SK-N-SH treated with all-trans-retinoic acid at 6 μM for 48 hours (cell line): ENCODE data around the gene GPR137.

ENCODE experiments used
- ATAC-seq: fragments of 200-7000 bp; cut with Tn5 transposase; 3 replicates; pipeline ENCODE4 v1.9.1; 2020; ENCODE audit warnings: mild to moderate bottlenecking, moderate library complexity
- ARNTL ChIP-seq: fragments of 450-650 bp; formaldehyde crosslinking; IDR thresholded peaks from 2 replicates; pipeline ENCODE4 v1.5.0; 2020; ENCODE audit warnings: low read depth, mild to moderate bottlenecking, moderate library complexity, borderline replicate concordance
- BACH2 ChIP-seq: fragments of 250-450 bp; sonication (Bioruptor Pico); IDR thresholded peaks from 2 replicates; pipeline ENCODE4 v1.9.0; 2021; ENCODE audit warnings: mild to moderate bottlenecking, borderline replicate concordance
- CREB5 ChIP-seq: fragments of 250-450 bp; sonication (Bioruptor Pico); IDR thresholded peaks from 2 replicates; pipeline ENCODE4 v1.5.1; 2020; ENCODE audit warnings: low read depth, mild to moderate bottlenecking, moderate library complexity
- CSDC2 ChIP-seq: fragments of 250-450 bp; sonication (Bioruptor Pico); IDR thresholded peaks from 2 replicates; pipeline ENCODE4 v1.5.0; 2020; ENCODE audit warnings: mild to moderate bottlenecking, moderate library complexity
- ESRRG ChIP-seq: fragments of 250-450 bp; sonication (Bioruptor Pico); IDR thresholded peaks from 2 replicates; pipeline ENCODE4 v1.6.1; 2021; ENCODE audit warnings: mild to moderate bottlenecking
- GLIS3 ChIP-seq: fragments of 250-450 bp; sonication (Bioruptor Pico); IDR thresholded peaks from 2 replicates; pipeline ENCODE4 v1.5.0; 2020; ENCODE audit warnings: mild to moderate bottlenecking, moderate library complexity
- ISL1 ChIP-seq: fragments of 250-450 bp; sonication (Bioruptor Pico); IDR thresholded peaks from 2 replicates; pipeline ENCODE4 v2.1.2; 2022; ENCODE audit warnings: mild to moderate bottlenecking, moderate library complexity
- OSR1 ChIP-seq: fragments of 250-450 bp; sonication (Bioruptor Pico); IDR thresholded peaks from 2 replicates; pipeline ENCODE4 v1.8.0; 2022; ENCODE audit warnings: moderate library complexity, mild to moderate bottlenecking, inconsistent platforms
- PATZ1 ChIP-seq: fragments of 250-450 bp; sonication (Bioruptor Pico); IDR thresholded peaks from 2 replicates; pipeline ENCODE4 v1.8.0; 2020; ENCODE audit warnings: mild to moderate bottlenecking, moderate library complexity, borderline replicate concordance
- POU6F1 ChIP-seq: fragments of 250-450 bp; sonication (Bioruptor Pico); IDR thresholded peaks from 2 replicates; pipeline ENCODE4 v1.8.0; 2021; ENCODE audit warnings: low read depth, mild to moderate bottlenecking, moderate library complexity, borderline replicate concordance
- PPARA ChIP-seq: fragments of 250-450 bp; sonication (Bioruptor Pico); IDR thresholded peaks from 2 replicates; pipeline ENCODE4 v1.5.0; 2020; ENCODE audit warnings: mild to moderate bottlenecking, borderline replicate concordance
- RARB ChIP-seq: fragments of 250-450 bp; sonication (Bioruptor Pico); IDR thresholded peaks from 2 replicates; pipeline ENCODE4 v1.8.0; 2021; ENCODE audit warnings: mild to moderate bottlenecking, moderate library complexity
- SNAI2 ChIP-seq: fragments of 250-450 bp; sonication (Bioruptor Pico); IDR thresholded peaks from 2 replicates; pipeline ENCODE4 v1.5.0; 2020; ENCODE audit warnings: mild to moderate bottlenecking, moderate library complexity
- TOX ChIP-seq: fragments of 250-450 bp; sonication (Bioruptor Pico); IDR thresholded peaks from 2 replicates; pipeline ENCODE4 v1.8.0; 2021; ENCODE audit warnings: mild to moderate bottlenecking, moderate library complexity, borderline replicate concordance
- TSHZ2 ChIP-seq: fragments of 250-450 bp; sonication (Bioruptor Pico); IDR thresholded peaks from 2 replicates; pipeline ENCODE4 v1.5.0; 2020; ENCODE audit warnings: mild to moderate bottlenecking, moderate library complexity
- ZC3H10 ChIP-seq: fragments of 250-450 bp; sonication (Bioruptor Pico); IDR thresholded peaks from 2 replicates; pipeline ENCODE4 v1.5.1; 2021; ENCODE audit warnings: mild to moderate bottlenecking, moderate library complexity
- ZFP3 ChIP-seq: fragments of 250-450 bp; sonication (Bioruptor Pico); IDR thresholded peaks from 2 replicates; pipeline ENCODE4 v1.5.0; 2020; ENCODE audit warnings: mild to moderate bottlenecking, moderate library complexity
- ZFP30 ChIP-seq: fragments of 450-650 bp; formaldehyde crosslinking; IDR thresholded peaks from 2 replicates; pipeline ENCODE4 v1.5.0; 2022; ENCODE audit warnings: mild to moderate bottlenecking, moderate library complexity
- ZNF565 ChIP-seq: fragments of 450-650 bp; formaldehyde crosslinking; conservative IDR thresholded peaks from 2 replicates; pipeline ENCODE4 v1.5.0; 2020; ENCODE audit warnings: low read depth, mild to moderate bottlenecking, moderate library complexity
- ZNF70 ChIP-seq: fragments of 450-650 bp; formaldehyde crosslinking; IDR thresholded peaks from 2 replicates; pipeline ENCODE4 v1.5.0; 2020; ENCODE audit warnings: mild to moderate bottlenecking, moderate library complexity
- ZNF8 ChIP-seq: fragments of 450-650 bp; formaldehyde crosslinking; IDR thresholded peaks from 2 replicates; pipeline ENCODE4 v1.5.0; 2020; ENCODE audit warnings: mild to moderate bottlenecking, moderate library complexity

The GPR137 gene

GRCh38 chr11:64262271-64263002, 23.2 kb upstream of the GPR137 start:
- no peak for TF ChIP-seq POU6F1 (CRISPR knock-in tag)
- no peak for TF ChIP-seq TSHZ2 (CRISPR knock-in tag)
- no peak for TF ChIP-seq CSDC2 (CRISPR knock-in tag)
- no peak for TF ChIP-seq RARB (CRISPR knock-in tag)
- TF ChIP-seq SNAI2 (CRISPR knock-in tag) = no peak
- TF ChIP-seq BACH2 (CRISPR knock-in tag) = no peak
- TF ChIP-seq ZNF565 (CRISPR knock-in tag) = no peak
- TF ChIP-seq GLIS3 (CRISPR knock-in tag) = no peak
- no peak for TF ChIP-seq ARNTL (CRISPR knock-in tag)
- no peak for TF ChIP-seq ZNF8 (CRISPR knock-in tag)
- TF ChIP-seq ZC3H10 (CRISPR knock-in tag) = no peak
- TF ChIP-seq ZFP30 = no peak
- TF ChIP-seq OSR1 (CRISPR knock-in tag) = no peak
- no peak for TF ChIP-seq ESRRG
- TF ChIP-seq ZNF70 = no peak
- no peak for ATAC-seq

- ATAC-seq = peak; percentile 34
- TF ChIP-seq ARNTL (CRISPR knock-in tag) (no peak), TOX (CRISPR knock-in tag) (no peak), ZFP3 (CRISPR knock-in tag) (peak; percentile 63; the same call in 1 of the 2 replicates), CREB5 (no peak), TSHZ2 (CRISPR knock-in tag) (no peak), PPARA (no peak), BACH2 (CRISPR knock-in tag) (no peak), SNAI2 (CRISPR knock-in tag) (no peak)
Measured at GRCh38 chr11:64263021-64263946, 22.4 kb upstream of the GPR137 start.

- ATAC-seq = no peak
- TF ChIP-seq ARNTL (CRISPR knock-in tag) (no peak), BACH2 (CRISPR knock-in tag) (no peak), ZFP3 (CRISPR knock-in tag) (no peak), PATZ1 (CRISPR knock-in tag) (no peak), ISL1 (CRISPR knock-in tag) (no peak), ZNF8 (CRISPR knock-in tag) (no peak), TSHZ2 (CRISPR knock-in tag) (no peak)
Measured at GRCh38 chr11:64263947-64264317, 21.7 kb upstream of the GPR137 start.
